ENCODE measurements around the gene PRLR. TPM values are rescaled to one million over a fixed set of nuclear protein-coding genes. Genes with fewer than 3 reads are reported as not detected.
A peak's percentile ranks its signal among the peaks of the same experiment; 100 is the strongest.

Gene PRLR
- polyA plus RNA-seq, 1 donor = 53.4 TPM

GRCh38 chr5:35237580-35238376 lies 7.5 kb upstream of the PRLR start:
- no peak for DNase-seq

GRCh38 chr5:35236770-35237169 lies 6.5 kb upstream of the PRLR start:
- no peak for DNase-seq

GRCh38 chr5:35233601-35234000 lies 3.3 kb upstream of the PRLR start:
- no peak for DNase-seq

GRCh38 chr5:35233121-35233520 lies 2.8 kb upstream of the PRLR start:
- no peak for DNase-seq

- no peak for DNase-seq
These were observed 1.8 kb upstream of the PRLR start for GRCh38 chr5:35232124-35232523.

- DNase-seq = peak; percentile 53
These were observed 930 bp downstream of the PRLR start for GRCh38 chr5:35229076-35230037.

GRCh38 chr5:35228310-35228709 lies 2.0 kb downstream of the PRLR start:
- no peak for DNase-seq

- no peak for DNase-seq
These were observed 2.6 kb downstream of the PRLR start for GRCh38 chr5:35227720-35228119.

- peak; percentile 24 for DNase-seq
These were observed 6.4 kb downstream of the PRLR start for GRCh38 chr5:35223787-35224395.

- no peak for DNase-seq
These were observed 9.3 kb downstream of the PRLR start for GRCh38 chr5:35220967-35221366.

- no peak for DNase-seq
These were observed 11.3 kb downstream of the PRLR start for GRCh38 chr5:35218981-35219380.

GRCh38 chr5:35214051-35214450 lies 16.2 kb downstream of the PRLR start:
- DNase-seq = no peak

- DNase-seq = no peak
These were observed 16.7 kb downstream of the PRLR start for GRCh38 chr5:35213608-35214007.

GRCh38 chr5:35212122-35212982 lies 17.9 kb downstream of the PRLR start:
- DNase-seq = no peak

GRCh38 chr5:35209862-35210261 lies 20.4 kb downstream of the PRLR start:
- no peak for DNase-seq

GRCh38 chr5:35205606-35206005 lies 24.7 kb downstream of the PRLR start:
- DNase-seq = no peak

- no peak for DNase-seq
These were observed 25.1 kb downstream of the PRLR start for GRCh38 chr5:35205186-35205585.

GRCh38 chr5:35203403-35203802 lies 26.9 kb downstream of the PRLR start:
- no peak for DNase-seq

GRCh38 chr5:35202319-35203111 lies 27.8 kb downstream of the PRLR start:
- no peak for DNase-seq

GRCh38 chr5:35201291-35201690 lies 29.0 kb downstream of the PRLR start:
- no peak for DNase-seq

- no peak for DNase-seq
These were observed 30.4 kb downstream of the PRLR start for GRCh38 chr5:35199886-35200285.

Data from left kidney (tissue), 2 donors.